MV-4-11 (cell line): ENCODE results near the gene PER1.
"Not testable (repeated sequence)": the region's sequence is repeated elsewhere in the genome, so short reads cannot be mapped to it uniquely, and the experiment has no call there.

Experiments
- DNase-seq: peaks from one replicate; lab custom pipeline; 2025; lab: John Stamatoyannopoulos, UW

Gene PER1

DNA sequence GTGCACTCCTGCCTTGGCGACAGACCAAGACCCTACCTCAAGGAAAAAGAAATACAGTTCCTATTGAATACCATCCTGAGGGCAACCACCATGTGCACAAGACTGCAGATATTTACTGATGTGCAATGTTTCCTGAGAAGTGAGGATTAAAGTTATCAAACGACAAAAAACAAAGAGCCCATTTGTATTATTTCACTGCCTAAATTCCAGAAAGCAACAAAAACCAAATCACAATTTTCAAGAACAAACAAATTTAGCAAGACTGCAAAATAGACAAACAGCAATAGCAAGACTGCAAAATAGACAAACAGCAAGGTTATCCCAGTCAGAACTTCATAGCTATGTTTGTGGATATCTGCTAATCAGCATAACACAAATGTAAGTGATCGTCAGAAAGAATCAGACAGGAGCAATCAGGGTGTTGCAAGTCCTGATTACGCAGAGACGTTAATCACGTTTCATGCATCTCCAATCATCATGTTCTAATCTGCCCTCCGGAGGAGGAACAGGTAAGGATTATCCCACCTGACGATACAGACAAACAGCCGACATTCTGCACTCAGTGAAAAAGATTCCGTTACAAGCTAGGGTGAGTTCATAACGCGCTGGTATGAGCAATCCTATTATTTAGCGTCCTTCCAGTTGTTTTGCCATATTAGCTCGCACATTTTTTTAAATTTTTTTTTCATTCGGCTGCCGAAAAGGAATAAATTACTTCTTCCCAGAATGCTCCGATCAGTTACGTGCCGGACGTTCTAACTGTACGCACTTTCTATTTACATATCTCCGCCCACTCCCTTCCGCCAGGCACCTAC, 21.1 kb upstream of the PER1 start:
- DNase-seq: peak; percentile 99

DNA sequence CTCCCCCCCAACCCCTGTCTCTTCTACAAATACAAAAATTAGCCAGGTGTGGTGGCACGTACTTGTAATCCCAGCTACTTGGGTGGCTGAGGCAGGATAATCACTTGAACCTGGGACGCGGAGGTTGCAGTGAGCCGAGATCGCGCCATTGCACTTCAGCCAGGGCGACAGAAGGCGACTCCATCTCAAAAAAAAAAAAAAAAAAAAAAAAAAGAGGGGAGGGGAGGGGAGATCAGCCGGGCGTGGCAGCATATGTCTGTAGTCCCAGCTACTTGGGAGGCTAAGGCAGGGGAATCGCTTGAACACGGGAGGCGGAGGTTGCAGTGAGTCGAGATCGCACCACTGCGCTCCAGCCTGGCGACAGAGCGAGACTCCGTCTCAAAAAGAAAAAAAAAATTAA, 18.0 kb upstream of the PER1 start:
- not testable (repeated sequence) for DNase-seq

DNA sequence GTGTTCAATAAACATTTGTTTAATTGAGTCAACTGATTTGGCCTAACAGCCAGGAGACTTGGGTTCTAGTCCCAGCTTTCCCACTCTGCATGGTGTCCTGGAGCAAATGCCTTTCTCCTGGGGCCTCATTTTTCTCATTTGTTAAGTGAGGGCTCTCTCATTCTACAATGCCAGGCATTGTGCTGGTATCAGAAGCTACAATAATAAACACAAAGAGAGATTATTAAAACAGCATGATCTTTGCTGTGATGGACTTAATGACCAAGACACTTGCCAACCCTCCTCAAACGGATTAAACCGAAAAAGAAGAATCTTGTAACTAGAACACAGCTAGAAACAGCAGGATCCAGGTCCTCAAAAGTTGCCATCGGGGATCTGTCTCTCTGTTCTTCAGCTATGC, 15.3 kb upstream of the PER1 start:
- DNase-seq: no peak

DNA sequence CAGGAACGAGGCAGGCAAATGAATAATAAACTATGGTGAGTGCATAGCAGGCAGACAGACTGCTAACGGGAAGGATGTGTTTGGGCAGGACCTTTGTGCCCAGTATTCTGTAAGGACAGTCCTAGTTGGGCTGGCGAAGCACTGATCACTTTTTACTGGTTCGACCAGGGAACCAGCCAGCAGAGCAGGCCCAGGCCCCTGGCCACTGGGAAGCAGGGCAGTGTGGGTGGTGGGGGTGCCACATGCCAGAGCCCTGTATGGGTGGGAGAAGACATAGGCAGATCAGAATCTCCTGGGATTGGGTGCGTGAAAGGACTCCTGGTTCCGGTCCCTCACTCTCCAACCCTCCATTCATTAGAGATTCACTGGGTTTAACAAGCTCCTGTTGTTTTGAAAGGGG, 14.5 kb upstream of the PER1 start:
- DNase-seq: no peak

DNA sequence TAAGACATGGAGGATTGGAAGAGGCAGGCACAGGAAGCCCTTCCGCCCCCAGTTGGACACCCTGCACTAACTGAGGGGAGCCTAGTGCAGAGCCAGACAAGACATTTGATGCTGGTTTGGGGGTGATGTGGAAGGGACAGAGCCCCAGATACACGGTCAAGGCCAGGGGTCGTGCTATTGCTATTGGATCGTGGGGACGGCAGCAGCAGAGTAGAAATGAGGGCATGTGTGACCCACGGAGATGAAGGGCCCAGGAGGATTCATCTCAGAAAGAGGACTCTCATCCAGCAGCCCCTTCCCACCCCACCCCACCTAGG, 12.6 kb upstream of the PER1 start:
- DNase-seq: no peak

DNA sequence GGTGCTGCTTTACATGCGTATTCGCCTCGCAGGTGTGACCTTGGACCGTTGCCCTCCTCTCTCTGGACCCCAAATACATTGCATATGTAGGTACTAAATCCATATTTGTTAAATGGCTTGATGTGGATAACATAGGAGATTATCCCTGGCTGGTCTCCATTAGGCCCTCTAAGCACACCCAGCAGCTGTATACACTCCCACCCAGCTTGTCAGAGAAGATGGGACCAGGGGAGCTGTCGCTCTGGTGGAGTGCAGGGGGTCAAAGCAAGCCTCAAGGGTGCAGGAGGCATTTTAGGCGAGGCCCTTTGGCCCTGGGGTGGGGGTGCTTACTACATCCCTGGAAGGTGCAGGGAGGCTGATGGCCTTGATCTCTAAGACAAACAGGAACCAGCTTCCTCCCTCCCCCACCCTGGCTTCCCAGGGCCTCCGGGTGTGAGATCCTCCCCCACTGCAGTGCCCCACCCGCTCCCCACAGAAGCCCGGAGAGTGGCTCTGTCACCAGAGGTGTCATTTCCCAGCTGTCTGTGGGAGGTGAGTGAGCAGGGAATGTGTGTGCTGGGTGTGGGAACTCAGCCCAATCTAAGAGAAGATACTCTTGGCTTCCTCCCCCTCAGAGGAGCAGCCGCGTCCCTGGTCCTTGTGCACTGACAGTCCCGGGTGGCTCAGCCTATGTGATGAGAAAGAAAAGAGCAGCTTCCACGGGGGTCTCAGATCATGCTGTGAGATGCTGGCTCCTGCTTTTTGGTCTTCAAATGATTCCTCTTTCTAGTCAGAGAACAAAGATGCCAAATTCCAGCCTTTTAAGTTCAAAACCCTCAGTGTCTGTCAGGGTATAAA, 12.0 kb upstream of the PER1 start:
- peak; percentile 84 for DNase-seq

DNA sequence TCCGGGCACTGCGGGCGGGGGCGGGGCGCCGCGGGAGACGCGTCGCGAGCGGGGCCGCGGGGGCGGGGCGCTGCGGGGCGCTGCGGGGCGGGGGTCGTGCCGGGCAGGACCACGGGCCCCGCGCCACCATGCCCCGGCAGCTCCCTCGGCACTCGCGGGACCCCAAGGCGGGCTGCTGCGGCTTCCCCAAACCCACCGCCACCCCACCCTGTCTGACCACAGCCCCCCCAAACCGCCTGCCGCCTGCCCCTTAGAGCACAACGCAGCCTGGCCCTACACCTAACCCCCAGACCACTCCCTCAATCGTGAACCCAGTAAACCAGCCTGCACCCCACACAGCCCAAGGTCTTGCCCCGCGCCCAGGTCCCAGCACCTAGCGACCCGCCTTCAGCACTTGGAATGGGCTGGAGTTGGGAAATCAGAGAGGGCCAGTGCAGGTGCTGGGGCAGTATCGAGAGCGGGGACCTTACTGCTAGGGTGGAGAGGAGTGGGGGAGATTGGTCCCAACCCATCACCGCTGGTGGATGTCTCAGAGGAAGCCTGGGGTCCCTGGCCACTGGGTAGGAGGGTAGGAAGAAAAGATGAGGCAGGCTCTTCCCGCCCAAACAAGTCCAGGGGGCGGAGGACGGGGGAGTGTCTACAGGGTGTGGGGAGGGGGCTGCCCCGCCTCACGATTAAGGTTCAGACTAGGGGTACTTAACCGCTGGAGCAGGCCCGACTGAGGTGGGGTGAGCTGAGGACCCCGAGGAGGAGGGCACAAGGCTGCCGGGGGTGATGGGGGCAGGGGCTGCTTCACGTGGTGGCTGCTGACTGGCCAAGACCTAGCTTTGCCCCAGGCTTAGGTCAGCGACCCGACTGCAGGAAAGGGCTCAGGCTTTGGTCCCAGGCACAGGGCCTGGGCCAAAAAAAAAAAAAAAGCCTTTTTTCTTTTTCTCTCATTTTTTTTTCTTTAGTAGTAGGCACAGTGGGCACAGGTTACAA, 11.1 kb upstream of the PER1 start:
- no peak for DNase-seq

DNA sequence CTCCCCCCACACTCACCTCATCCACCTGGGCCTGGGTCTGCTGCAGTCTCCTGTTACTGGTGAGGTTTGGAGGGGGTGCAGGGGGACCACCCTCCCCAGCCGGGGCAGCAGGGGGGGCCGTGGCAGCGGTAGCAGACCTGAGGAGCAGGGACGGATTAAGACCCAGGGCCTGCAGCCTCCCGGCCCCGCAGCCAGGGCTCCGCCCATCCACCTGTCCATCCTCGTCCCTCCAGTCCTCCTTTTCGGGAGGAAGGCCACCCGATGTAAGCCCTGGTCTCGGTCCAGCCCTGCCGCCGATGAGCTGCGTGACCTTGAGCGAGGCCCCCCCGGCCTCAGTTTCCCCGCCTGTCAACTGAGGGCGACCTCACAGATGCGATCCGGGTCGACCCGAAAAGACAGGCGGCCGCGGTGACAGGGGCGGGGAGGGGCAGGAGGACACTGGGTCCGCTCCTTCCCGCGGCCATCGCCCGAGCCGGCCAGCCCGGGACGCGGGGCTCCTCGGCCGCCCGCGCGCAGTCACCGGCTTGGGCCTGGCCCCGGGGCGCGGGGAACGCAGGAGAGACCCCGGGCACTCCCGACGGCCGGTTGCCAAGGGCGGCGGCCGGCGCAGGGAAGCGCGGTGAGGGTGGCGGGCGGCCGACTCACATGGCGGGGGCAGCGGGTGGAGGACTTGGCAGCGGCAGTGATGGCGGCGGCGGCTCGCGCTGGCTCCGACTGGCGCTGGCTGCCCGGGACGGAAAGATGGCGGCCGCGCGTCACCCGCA, 10.2 kb upstream of the PER1 start, which contains the start of gene VAMP2:
Gene VAMP2, minus strand, starts transcription at position 716 of the 764 bp plus-strand sequence. Its CDS starts 69 bp downstream, at position 647.
- DNase-seq: no peak

DNA sequence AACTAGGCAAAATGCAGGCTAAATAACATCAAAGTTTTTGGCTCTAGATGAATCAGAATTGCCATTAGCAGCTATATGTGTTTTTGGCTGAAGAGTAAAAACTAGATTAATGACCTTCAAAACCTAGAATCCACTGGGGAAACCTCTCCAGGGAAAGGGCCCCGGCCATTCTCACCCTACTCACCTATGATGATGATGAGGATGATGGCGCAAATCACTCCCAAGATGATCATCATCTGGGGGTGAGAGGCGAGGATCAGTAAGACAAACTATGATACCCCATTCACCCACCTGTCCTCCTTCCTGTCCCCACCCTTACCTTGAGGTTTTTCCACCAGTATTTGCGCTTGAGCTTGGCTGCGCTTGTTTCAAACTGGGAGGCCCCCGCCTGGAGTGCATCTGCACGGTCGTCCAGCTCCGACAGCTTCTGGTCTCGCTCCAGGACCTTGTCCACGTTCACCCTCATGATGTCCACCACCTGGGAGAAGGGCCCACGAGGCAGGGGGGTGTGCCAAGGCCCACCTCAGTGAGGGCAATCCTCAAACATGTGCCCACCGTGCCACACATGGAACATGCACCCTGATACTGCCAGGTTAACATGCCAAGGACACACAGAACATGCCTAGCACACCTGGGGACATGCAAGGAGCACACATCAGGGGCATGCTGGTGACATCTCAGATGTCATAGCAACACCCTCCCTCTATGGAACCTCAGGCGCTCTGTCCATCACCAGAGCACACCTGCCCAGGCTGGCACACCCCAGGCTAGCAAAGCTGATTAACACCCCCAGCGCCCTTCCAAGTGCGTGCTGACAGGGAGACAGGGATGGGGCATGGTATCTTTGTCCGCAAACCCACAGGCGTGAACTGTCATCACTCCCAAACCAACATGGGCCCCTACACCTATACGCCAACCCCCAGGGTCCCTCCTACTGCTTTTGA, 9.4 kb upstream of the PER1 start:
- no peak for DNase-seq

DNA sequence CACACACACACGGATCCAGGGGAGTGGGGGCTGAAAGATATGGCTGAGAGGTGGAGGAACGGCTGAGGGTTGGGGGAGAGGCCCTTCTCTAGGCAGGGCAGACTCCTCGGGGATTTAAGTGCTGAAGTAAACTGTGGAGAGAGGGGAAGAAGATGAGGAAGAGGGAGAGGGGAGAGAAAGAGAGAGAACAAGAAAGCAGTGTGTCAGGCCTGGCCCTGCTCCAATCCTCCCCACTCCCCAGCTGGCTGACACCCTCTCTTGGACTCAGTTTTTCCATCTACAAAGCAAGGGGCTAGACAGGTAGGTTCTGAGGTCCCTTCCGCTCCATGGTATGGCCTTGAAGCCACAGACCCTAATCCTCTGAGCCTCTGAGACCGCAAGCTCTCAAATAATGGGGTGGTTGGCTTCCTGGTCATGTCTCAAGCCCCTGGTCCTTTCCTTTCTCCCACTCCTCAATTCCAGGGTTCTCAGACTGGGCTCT, 8.6 kb upstream of the PER1 start:
- no peak for DNase-seq

DNA sequence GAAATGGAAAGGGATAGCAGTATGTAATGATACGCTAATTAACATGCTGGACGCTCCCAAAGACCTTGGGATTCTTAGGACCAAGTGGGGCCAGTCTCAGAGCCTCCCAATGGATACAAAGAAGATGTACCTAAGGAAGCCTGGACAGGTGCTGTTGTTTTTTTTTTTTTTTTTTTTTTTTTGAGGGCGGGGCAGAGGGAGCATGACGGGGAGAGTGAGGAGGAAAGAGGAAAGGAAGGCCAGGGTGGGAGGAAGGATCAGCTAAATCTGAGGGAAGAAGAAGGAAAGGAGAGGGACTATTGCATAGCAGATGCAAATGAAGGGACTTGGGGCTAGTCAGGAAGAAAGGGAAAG, 8.0 kb upstream of the PER1 start:
- DNase-seq: no peak

DNA sequence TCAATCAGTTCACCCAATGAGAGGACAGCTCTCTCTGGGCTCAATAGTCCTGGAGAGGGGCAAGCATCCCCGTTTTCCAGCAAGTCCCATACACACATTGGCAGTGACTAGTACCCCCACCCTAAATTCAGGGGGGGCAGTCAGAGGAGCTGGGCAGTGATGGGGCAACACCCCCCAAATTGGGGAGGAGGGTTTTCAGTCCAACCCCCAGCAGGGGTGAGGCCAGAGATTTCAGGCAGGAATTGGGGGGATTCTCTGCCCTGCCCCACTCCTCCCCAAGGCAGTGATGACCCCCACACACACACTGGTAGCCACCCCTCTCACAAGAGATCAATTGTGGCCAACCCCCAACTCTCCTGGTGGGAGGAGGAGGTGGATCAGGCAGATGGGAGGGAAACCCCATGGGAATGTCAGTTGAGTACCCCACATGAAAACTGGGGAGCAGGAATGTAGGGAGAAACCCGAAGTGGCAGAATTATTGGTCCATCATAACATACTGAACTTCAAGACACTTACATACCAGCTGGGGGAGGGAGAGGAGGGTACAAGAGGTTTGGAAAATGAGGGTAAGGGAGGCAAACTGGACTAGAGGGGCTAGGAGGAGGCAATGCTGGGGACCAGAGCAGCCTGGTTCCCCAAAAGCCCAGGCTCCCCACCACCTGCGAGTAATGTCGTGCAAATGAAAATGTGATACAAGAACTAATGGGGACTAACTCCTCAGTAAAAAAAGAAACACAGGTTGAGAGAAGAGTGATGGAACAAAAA, 7.4 kb upstream of the PER1 start:
- DNase-seq: no peak

DNA sequence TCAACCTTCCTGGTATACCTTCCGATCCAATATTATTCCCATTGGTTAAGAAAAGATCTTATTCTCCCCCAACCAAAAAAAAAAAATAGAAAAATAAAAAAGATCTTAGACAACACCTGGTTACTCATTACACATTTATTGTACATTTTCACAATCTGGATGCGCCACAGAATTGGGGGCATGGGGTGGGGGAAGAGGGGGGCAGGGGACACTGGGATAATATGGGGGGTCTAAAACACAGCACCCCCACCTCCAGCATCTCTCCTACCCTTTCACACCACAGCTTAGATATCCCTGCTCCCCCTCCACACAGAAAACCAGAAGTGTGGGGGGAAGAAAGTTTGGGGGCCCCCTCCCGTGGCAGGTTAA, 6.8 kb upstream of the PER1 start:
- DNase-seq: no peak

DNA sequence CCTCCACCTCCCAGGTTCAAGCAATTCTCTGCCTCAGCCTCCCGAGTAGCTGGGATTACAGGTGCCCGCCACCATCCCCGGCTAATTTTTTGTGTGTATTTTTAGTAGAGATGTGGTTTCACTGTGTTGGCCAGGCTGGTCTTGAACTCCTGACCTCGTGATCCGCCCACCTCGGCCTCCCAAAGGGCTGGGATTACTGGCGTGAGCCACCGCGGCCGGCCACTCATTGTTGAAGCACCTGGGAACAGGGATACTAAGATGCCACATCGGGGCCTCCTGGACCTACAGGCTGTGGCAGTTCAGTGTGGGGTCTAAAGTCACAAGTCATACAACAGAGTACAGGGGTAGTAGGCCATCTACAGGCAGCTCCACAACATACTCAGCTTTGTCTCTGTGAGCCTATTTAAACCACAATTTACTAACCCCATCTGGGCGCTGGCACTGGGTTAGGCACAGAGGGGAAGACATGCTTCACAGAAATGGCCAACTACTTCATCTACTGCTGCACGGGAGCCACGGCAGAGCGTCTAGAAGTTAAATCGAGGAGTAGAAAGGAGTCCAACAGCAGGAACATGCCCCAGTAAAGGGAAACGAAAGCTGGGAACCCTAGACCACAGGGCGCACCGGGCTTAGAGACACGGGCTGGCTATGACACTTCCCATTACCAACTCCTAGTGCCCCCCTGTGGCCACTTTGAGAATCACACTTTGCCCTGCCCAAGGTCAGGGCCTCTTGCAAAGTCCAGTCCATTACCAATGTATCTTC, 6.2 kb upstream of the PER1 start:
- peak; percentile 96 for DNase-seq

DNA sequence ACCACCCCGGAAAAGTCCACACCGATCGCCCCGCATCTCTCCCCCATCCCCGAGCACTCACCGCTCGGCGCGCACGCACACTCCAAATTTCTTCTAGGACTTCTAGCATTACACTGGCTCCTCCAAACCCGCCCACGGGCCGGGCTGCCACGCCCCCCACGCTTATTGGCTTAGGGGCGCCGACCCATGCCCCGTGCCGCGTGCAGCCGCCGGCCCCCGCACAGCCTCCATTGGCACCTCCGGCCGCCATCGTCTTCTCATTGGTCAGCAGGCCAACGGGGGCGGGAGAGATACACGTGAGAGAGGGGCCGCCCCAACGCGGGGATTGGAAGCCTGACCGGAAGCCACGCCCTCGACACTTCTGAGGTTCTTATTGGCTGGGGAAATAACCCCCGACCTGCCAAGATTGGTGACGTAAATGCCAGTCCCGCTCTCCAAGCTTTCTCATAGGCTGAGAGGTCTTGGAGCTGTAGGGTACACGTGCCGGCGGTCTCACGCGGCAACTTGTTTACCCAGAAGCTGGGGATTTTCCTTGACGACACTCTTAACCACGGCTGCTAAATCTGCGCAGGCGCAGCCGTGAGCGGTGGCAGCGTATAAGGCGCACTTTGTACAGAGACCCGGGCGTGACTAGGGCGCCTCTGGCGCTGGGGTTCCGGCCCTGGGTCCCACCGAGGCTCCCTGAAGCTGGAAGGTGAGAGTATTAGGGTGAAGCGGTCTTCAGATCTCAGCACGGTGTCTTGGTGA, 4.2 kb upstream of the PER1 start:
- DNase-seq: peak; percentile 100

DNA sequence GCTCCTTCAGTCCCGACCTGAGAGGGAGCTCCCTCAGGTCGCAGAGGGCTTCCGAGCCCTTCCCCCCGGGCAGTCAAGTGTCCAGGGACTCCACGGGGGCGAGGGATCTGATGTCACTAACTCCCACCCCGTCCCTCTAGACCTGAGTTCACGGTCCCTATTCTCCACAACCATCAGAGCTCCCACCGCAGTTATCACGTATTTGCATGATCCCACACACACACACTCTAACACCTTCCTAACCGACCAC, 3.7 kb upstream of the PER1 start:
- DNase-seq: no peak

DNA sequence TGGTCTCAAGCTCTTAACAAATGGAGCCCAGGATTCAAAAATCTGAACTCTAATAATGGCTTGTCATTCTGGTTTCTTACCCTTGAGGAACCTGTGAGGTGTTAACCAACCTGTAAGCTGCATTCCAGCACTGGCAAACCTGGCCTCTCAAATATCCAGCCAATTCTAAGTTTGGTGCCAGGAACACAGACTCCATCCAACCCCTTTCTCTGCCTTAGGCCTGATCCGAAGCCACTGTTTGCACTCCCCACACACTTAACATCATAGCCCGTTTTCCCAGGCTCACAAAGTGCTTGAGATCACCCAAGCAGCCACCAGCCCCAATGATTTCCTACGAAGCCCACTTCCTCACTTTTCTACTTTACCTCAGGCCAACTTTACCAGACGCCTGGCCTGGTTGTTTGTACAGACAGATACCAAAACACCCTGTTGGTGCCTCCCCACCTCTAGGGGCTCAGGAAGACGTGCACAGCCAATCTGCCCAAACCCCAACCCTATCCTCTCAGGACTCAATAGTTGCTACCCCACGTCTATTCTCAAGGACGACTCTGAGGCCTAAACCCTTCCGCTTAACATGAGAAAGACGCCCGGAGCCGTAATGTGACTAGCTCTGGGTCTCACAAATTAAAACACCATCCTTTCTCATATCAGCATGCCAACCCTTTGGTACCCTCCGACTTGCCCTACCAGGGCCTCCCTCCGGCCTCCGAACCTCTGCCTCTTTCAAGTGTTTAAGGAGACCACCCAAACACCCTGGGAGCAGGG, 3.2 kb upstream of the PER1 start:
- no peak for DNase-seq
